CD4-positive, alpha-beta T cell treated with Interleukin-4 for 4 hours (primary cell): ENCODE data around the gene PDE5A.
"Not testable (repeated sequence)": the region's sequence is repeated elsewhere in the genome, so short reads cannot be mapped to it uniquely, and the experiment has no call there.

Source experiments
- DNase-seq: peaks from one replicate; pipeline ENCODE4 v3.0.0-alpha.2; 2020

The PDE5A gene

GRCh38 chr4:119628281-119629141 lies at the start of gene PDE5A:
PDE5A (minus strand) TSS chr4:119628804; CDS start chr4:119628671, 133 bp downstream.
- DNase-seq: peak; percentile 70

DNA sequence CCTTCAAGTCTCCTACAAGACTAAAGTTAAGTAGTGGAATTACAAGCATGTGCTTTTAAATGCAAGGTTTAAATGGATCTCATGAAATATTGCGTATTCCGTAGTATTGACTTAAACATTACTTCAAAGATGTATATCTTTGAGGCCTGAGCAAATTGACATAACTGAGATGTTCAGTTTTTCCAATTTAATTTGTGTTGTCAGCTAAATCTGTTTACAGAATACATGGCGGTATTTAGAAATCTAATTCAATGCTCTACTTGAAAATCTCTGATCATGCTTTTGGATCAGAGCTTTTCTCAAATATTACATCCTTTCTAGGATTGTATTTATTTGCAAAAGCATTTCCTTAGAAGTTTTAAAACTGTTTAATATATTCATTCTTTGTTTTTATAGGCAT lies 47.5 kb upstream of the PDE5A start:
- DNase-seq: no peak

DNA sequence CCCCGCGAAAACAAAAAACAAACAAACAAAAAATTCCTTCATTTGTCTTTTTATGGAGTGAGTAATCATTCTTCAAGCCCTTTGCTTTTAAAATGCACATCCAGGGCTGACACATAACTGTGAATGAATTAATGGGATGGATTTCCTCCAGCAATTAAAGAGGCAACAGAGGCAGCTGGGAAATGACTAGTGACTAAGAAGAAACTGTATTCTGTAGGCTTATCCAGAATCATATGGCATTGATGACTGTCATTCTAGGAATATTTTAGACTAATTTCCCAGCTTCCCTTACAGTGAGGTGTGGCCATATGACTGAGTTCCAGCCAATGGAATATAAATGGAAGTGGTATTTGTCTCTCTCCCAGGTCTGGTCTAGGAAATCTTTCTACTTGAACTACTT lies 46.8 kb upstream of the PDE5A start:
- no peak for DNase-seq

DNA sequence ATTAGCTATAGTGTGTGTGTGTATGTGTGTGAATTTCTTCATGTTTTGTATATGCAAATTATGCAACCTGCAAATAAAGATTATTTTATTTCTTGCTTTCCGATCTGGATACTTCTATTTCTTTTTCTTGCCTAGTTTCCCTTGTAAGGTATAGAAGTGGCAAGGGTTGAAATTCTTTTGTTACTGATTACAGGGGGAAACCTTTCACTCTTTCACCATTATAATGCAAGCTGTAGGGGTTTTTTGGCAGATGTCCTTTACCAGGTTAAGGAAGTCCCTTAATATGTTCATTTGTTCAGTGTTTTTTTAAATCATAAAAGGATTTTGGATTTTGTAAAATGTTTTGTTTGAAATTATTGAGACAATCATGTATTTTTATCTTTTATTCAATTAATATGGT lies 44.3 kb upstream of the PDE5A start:
- DNase-seq: no peak

DNA sequence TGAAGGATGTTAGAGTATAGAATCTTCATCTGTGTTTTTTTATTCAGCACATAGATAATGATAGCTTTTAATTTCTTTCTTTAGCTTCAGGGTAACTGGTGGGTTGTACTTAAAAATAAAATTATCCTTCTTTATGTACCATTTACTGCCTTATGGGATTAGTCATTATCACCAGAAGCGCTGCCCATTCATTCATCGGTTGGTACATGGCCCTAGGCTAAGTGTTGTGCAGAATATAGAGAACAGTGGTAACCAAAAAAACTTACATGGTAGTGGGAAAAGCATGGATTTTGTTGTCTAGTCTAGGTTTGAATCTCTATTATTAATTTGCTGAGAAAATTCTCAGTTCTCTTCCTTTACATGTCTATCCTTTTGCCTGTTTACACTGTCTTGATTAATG lies 43.5 kb upstream of the PDE5A start:
- DNase-seq: no peak

DNA sequence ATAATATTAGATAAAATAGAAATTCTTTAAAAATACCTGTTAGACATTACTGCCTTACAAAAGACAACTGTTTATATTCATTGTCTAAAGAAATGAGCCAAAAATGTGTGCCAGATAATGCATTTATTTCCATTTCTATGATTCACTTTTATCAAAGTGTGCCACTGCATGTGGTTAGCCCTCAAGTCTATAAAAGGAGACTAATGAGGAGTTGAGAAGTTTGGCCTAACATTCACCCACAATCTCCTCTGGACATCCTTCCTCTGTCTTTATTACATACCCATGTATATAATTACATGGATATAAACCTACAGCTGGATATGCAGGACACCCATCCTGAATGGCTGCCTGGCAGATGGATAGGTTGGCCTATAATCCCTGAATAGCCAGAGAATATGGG lies 42.6 kb upstream of the PDE5A start:
- no peak for DNase-seq

GRCh38 chr4:119667802-119668201 lies 39.2 kb upstream of the PDE5A start:
- no peak for DNase-seq

DNA sequence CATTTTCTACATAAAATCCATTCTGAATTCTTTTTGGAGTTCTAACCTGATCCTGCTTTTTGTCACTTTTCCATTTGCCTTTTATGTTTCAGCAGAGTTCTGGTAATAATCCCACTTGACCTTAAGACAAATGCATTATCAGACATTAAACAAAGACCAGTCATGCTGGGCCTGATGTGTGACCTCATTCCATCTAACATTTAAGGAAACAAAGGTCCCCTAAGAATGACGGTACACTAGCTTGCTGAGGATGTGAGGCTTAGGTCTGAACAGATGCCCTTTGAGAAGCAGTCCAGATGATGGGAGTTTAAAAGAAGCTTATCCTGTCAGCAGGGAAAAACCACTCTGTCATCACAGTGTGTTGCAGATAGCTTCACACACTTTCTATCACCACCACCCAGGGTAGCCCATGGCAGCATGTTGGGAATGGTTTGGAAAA lies 38.1 kb upstream of the PDE5A start:
- no peak for DNase-seq

DNA sequence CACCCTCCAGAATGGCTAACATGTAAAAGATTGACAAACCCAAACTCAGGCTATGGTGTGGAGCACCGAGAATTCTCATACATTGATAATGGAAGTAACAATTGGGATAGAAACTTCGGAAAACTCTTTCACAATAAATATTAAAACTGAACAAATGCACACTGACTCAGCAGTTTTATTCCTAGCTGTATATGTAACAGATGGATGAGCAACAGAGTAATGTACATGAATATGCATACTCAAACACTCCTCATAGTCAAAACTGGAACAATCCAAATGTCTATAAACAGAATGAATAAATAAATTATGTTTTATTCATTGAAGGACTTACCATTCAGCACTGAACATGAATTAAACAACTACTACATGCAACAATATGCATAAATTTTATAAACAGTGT lies 37.1 kb upstream of the PDE5A start:
- DNase-seq: no peak

GRCh38 chr4:119664168-119664907 lies 35.7 kb upstream of the PDE5A start:
- DNase-seq: no peak

DNA sequence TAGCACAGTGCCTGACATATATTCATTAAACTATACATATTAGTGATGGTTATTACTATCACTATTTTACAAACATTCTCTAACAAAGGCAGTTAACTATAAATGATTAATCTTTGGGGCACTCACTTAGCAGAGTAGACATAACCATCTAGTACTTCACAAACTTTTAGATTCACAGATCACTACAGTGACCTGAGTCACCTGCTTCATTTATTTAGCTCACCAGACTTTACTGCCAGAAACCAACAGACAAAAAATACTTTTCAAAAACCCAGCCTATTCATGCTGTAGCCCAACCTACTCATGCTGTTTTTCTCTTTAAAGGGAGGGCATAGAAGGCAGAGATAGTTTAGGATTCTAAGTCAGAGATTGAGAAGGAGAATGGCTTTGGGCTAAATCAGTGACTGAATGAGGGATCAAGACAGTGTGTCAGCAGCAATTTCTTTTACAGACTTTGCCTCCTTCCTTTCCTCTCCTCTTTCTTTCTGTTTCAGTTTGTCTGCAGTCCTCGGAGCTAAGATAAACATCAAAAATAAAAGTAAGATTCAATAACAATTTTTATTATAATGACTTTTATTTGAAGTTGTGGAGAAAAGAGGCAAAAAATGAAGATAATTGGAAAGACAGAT lies 34.7 kb upstream of the PDE5A start:
- DNase-seq: no peak

GRCh38 chr4:119662612-119663011 lies 34.0 kb upstream of the PDE5A start:
- DNase-seq: not testable (repeated sequence)

DNA sequence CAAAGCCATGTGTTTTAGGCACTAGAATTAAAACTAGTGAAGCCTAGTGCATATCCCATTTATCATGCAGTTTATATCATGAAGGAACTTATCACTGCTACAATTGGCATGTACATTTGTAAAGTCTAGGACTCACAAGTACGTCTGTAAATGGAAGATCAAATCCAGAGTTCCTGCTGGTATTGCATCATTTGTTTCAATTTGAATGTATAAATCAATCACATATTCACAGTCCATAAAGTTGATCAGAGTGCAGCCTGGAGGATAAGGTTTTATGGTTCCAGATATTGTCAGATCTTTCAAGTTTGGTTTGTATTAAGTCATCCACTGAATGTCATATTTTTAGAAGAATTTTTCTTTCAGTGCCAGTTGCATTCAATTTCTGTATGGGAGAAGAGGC lies 32.6 kb upstream of the PDE5A start:
- DNase-seq: no peak

GRCh38 chr4:119659576-119659975 lies 31.0 kb upstream of the PDE5A start:
- no peak for DNase-seq

GRCh38 chr4:119657111-119657611 lies 28.6 kb upstream of the PDE5A start:
- DNase-seq: no peak

- DNase-seq: no peak
Measured at GRCh38 chr4:119656342-119656741, 27.7 kb upstream of the PDE5A start.

DNA sequence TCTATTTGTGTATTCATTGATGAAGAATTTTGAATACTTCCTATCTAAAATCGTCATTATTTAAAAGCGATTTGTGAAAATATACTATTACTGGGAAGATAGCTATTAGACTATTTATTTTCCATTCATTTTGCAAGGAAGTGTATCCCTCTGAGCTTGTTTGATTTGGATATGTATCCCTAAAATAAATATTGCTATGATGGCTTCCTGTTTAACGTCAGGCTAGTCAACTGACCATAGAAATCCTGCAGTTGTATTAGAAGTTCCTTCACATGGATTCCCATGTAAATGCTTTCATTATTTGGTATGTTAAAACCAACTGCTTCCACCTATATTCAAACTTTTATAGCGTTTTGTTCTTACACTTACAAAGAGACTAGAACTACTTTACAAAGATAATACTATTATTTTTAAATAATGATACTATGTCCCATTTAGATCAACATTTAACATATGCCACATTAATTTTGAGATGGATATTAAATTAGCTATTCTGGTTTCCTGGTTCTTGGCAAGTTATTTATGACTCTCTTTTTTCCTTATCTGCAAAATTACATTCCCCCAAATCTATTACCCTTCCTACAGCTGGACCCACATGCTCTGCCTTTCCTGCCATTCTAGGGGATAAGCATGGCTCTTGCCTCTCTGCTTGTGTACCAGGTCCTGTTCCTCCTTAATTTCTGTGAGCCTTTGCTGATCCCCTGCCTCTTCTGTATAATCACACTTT lies 26.7 kb upstream of the PDE5A start:
- DNase-seq: no peak

DNA sequence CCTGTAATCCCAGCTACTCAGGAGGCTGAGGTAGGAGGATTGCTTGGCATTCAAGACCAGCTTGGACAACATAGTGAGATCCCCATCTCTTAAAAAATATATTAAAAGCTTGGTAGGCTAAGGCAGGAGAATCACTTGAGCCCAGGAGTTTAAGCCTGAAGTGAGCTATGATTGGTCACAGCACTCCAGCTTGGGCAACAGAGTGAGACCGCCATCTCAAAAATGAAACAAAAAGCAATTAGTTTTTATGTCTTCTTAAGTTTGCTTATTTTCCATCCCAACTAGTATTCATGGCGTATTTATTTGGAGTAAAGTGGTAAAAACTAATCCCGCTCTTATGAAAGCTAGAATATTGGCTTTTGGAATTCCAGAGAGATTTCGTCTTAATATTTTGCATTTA lies 25.4 kb upstream of the PDE5A start:
- no peak for DNase-seq

DNA sequence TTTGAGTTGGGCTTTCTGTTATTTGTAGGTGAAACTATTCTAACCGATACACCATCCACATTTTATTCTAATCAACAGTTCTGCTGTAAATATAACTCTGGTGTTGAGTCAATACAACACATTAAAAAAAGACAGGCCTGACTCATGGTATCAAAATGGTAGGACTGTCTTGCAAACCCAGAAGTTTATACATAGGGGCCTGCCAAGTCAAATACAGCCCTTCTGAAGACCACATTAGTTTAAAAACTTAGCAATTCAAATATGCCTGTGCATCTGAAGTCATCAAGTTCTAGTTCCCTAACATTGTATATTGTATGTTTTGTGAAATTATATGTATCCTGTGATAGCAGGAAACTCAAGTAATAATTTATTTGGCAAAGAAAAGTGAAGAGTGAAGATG lies 24.4 kb upstream of the PDE5A start:
- no peak for DNase-seq

GRCh38 chr4:119648398-119648797 lies 19.8 kb upstream of the PDE5A start:
- no peak for DNase-seq

- DNase-seq: no peak
Measured at GRCh38 chr4:119647558-119647957, 19.0 kb upstream of the PDE5A start.

GRCh38 chr4:119646347-119647071 lies 17.9 kb upstream of the PDE5A start:
- DNase-seq: no peak
